GM21360 (cell line): ENCODE measurements around the gene TCEAL9.
"Not testable (repeated sequence)": the region's sequence is repeated elsewhere in the genome, so short reads cannot be mapped to it uniquely, and the experiment has no call there.

ENCODE experiments used
- ATAC-seq: cut with Tn5 transposase; IDR thresholded peaks from one replicate; pipeline ENCODE4 v1.9.1; 2021; ENCODE audit warnings: mild to moderate bottlenecking, moderate library complexity; ENCODE audit not compliant: unreplicated experiment

The TCEAL9 gene, protein sequence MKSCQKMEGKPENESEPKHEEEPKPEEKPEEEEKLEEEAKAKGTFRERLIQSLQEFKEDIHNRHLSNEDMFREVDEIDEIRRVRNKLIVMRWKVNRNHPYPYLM

DNA sequence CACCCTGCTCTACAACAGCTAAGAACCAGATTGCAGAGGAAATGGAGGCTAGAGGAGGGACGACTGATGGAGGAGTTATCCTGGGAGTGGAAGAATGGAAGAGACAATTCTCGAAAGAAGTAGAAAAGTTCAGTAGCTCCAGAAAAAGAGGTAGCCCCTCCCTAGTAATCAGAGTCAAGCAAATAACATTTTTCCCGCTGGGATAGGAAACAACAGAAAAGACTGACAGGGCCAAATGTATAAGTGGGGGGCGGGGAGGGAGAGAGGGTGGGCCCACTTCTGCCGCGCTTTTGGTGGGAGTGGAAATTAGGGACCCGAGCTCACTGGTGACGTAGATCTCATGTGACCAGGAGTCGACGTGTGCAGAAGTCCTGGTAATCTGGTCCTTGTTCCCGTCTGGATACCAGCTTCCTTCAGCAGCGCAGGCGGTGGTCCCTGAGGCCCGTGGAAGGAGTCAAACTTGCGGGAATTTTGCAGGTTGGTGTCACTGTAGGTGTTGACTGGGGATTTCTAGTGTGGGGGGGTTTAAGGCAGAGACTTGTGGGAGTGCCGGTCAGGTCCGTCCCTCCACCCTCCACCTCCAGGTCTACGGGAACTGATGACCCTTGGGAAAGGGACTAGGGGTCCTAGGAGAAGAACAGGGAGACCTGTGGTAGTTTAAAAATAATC lies at the start of gene TCEAL9:
TCEAL9 (plus strand) TSS at position 377 of the 669 bp plus-strand sequence. CDS start 1,179 bp downstream, outside the sequence.
- ATAC-seq = no peak

DNA sequence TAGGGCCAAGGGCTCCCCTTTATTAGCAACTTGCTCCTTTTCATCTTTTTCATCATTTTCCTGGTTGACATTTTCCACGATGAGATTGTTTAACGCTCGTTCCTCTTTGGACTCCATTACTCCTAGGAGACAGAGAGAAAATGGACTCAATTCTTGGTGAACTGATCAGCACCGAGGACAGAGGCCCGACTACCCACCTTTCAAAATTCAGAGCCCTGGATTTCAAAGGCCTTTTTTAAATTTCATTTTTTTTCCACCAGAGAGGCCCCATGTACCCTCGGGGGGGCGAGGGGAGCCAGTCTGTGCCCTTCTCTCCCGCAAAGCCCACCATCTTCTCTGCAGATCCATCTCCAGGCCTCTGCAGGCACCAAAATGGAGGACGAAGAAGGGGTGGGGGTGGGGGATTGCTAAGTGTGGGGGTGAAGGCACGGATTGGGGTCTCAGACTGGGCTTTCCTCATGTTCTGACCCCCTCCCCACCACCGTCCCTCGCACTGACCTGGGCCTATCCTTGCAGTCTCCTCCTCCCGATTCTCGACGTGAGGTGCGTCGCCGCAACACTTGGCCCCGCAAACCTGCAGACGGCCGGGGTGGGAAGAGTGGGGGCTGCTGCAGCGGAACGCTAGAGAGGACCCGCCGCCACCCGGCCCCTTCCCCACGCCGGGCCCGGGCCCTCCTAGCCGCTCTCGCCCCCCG lies 46.3 kb upstream of the TCEAL9 start:
- no peak for ATAC-seq

DNA sequence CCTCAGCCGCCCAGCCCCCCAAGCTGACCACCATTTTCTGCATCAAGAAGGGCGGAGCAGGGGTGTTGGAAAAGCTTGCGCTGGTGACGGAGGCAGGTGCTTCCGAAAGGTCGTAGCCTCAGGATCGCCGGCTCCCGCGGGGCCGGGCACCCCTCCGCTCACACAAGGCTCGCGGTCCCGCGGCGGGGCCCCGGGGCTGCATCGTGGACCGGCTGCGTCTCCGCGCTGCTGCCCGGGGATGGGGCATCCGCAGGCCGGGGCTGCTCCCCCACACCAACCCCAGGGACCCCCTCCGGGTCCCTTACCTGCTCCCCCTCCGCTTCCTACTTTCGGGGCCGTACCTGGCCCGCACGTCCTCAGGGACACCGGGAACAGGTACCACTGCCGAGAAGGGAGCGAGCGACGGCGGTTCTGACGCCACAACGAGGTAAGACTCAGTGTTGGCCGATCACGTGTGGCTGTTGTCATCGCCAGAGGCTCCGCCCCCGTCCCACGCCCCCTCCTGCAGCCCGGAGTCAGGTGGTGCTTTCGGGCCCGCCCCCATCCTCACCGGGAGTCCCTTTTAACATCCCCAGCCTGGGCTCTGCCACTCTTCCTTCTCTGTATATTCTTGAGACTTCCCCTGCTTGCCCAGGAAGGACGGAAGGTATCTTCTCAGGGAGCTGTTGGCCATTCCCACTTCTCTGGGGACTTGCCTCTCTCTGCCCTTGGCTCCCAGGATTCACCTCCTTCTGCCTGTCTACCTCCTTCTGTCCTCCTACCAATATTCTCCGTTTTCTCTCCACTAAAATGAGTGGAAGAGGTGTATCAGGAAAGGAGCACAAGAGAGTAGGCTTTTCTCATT lies 45.5 kb upstream of the TCEAL9 start, which contains the start of gene BEX2:
BEX2 (minus strand) TSS at position 436 of the 844 bp plus-strand sequence. CDS start 1,014 bp downstream, outside the sequence.
- ATAC-seq = peak; percentile 97

DNA sequence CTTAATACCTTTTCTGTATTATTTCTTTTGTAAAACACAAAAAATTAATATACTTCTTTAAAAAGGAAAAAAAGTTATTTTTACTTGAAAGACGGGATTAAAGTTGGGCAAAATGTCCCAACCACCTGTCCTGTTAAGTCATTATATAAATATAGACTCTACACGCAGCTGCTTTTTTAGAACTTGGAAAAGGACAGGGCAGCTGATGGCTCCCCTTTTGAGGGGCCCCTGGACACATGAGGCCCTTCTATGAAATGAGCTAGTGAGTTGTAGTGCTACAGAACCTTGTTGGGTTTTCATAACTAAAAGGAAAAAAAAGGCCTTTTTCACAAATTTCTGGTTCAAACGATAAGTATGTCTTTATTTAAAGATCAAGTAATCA lies 44.9 kb upstream of the TCEAL9 start:
- ATAC-seq = no peak

DNA sequence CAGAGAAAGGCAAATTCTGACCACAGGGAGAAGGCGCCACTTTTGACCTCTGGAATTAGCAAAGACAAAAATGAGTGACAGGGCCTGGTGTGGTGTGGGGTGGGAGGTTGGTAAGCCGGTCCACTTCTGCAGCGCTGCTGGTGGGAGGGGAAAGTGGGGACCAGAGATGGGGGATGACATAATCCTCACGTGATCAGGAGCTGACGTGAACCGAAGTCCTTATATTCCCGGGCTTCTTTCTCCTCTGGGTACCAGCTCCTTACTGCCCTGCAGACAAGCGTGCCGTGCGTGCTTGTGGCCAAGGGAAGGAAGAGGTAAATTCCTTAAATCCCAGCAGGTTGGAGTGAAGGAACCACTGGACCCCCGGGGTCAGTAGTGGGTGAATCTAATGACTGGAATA lies 26.3 kb upstream of the TCEAL9 start, which contains the start of gene TCEAL7:
TCEAL7 (plus strand) TSS at position 249 of the 400 bp plus-strand sequence. CDS start 1,165 bp downstream, outside the sequence.
- no peak for ATAC-seq

DNA sequence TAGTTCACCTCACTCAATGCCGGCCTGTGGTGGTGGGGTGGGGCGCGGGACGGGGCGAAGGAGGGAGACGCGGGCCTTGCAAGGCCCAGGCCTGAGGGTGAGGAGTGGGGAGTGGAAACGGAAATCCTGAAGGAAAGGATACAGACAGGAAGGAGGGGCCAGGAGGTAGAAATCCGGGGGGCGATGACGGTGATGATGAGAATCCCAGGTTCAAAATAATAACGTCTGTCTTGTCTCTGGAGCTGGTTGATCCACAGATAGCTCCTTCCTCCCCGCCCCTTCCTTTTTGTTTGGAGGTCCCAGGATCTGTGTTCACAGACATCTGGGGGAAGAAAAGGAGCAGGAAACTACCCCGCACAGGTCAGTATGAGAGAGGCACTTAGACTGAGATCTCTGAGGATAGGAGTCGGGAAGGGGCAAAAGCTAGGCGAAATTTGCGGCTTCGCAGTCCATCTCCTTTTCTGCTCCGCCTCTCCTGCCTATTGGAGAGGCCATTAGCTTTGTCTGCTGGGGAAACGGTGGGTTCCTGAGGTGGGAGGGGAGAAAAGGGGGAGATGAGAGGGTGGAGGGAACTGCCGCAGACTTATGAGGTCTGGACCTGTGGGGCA lies 25.5 kb upstream of the TCEAL9 start:
- no peak for ATAC-seq

DNA sequence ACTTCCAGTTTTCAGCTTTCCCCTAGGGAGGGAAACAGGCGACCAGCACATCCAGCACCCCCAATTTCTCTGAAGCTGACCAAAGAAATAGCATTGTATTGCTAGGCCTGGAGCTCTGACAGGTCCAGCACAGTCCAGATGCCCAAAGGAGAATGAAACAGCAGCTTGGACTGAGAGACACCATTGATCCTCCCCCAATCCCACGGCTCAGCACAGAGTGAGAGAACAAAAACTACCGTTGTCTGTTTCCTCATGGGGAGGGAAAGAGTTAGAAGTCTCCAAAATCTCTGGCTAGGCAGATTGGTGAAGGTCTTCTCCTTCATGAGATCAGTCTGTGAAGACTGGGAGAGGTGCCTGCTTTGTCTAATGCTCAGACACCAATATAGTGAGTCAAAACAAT lies 17.6 kb upstream of the TCEAL9 start:
- no peak for ATAC-seq

DNA sequence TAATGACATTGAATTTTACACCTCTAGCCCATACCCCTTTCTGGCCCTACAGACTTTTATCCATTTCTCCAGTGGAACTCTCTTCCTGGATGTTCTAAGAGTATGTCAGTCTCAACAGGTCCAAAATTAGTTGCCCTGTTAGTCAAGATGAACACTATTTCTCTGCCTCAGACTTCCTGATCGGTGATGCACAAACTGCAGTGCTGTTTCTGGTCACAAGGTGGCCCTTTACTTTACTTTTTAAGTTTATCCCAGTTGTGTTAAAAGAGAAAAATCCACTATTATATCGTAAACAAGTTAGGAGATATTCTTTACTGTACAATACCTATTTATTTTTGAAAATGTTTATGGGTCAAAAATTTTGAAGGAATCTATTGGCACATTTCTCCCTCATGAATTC lies 13.2 kb upstream of the TCEAL9 start:
- no peak for ATAC-seq

DNA sequence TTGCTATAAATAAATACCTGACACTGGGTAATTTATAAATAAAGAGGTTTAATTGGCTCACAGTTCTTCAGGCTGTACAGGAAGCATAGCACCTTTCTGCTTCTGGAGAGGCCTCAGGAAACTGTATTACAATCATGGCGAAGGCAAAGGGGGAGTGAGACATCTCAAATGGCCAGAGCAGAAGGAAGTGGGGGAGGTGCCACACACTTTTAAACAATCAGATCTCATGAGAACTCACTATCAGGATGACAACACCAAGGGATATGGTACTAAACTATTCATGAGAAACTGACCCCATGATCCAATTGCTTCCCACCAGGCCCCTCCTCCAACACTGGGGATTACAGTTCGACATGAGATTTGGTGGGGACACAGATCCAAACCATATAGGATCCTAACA lies 11.7 kb upstream of the TCEAL9 start:
- no peak for ATAC-seq

DNA sequence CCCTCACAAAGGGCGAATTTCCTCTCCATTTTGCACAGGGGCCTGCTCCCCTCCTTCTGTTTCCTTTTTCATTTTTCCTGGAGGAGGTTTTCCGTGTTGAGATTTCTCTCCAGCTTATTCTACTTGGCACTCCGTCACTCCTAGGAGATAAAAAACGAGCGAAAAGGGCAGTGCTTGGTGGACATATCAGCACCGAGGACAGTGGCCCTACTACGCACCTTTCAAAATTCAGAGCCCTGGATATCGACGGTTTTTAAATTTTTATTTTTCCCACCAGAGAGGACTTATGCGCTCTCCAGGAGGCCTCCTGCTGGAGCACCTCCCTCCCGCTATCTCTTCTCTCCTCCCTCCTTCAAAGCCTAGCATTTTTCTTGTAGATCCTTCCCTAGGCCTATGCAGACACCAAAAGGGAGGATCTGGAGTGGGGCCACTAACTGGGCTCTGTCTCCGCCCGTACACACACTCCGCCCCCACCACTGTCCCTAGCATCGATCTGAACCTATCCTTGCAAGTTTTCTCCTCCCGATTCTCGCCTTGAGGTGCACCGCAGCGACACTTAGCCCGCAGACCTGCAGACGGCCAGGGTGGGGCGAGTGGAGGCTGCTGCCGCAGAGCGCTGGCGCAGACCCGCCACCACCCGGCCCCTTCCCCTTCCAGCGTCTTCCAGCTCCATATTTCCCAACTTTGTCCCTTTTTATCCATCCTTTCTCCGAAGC lies 8.5 kb upstream of the TCEAL9 start:
- no peak for ATAC-seq

DNA sequence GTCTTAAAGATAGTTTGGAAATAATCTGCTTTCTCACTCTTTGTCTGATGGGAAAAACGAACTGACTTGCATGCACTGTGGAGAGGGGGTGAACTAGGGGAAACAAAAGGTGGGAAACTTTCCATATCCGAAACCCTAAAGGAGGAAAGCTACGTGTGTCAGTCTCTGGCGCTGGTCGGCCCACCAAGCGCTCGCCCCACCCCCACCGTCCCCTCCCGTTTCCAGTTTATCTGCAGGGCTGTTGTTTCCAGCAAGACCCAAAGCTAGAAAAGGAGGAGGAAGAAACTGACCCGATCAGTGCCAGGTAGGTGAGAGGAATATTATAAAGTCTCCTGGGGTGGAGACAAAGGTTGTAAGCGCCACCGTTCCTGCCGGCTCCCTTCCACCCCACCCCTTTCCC lies 552 bp downstream of the TCEAL9 start:
- ATAC-seq = no peak

DNA sequence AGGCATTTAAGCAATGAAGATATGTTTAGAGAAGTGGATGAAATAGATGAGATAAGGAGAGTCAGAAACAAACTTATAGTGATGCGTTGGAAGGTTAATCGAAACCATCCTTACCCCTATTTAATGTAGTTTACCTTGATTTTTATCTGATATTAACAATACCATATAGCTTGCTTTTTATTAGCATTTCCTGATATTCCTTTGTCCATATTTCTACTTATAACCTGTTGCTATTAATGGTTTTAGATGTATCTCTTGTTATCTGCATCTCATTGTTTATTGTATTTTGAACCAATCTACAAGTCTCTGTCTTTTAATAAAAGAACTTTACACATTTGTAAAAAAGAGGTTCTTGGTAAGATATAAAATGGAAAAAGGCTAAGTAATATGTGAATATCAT lies 1.6 kb downstream of the TCEAL9 start:
- no peak for ATAC-seq

DNA sequence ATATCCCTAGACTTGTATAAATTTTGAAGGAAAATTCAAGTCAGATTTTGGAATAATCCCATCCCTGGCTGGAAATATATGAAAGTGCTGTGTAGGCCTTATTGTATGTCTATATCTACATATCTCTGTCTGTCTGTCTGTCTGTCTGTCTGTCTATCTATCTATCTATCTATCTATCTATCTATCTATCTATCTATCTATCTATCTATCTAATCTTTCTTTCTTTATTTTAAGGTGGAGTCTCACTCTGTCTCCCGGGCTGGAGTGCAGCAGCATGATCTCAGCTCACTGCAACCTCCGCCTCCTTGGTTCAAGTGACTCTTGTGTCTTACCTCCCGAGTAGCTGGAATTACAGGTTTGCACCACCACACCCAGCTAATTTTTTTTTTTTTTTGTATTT lies 3.3 kb downstream of the TCEAL9 start:
- ATAC-seq = not testable (repeated sequence)

DNA sequence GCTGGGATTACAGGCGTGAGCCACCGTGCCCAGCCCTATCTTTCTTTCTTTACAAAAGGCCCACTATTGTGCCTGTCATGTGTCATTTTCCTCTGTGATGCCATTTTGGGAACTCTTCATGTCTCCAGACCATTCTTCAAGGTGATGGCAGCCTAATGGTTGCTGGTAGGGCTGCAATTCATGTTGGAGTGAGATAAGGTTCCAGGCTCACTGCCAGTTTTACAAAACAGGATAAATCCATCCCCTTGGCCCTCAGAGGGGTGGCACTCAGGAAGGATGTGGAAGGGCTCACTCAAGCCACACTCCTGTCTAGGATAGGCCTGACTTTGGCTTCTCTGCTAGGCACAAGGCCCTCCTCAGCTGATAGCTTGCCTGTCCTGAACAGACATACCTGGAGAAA lies 3.8 kb downstream of the TCEAL9 start:
- no peak for ATAC-seq

DNA sequence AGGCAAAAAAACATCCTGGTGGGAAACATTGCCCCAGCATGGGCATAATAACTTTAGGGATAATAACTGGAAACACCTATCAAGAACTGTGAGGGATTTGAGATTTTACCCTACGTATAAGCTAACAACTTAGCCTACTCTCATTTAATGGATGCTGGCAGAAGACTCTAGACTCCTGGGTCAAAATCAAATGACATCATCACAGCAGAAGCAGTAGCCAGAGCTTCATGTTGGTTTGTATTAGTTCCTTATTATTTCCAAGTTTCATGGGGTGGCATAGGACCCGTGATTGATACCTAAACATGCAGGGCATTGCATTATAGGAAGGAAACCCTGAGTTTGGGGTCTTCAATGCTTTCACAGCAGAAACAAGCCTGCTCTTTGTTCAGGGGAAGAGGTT lies 4.6 kb downstream of the TCEAL9 start:
- no peak for ATAC-seq

DNA sequence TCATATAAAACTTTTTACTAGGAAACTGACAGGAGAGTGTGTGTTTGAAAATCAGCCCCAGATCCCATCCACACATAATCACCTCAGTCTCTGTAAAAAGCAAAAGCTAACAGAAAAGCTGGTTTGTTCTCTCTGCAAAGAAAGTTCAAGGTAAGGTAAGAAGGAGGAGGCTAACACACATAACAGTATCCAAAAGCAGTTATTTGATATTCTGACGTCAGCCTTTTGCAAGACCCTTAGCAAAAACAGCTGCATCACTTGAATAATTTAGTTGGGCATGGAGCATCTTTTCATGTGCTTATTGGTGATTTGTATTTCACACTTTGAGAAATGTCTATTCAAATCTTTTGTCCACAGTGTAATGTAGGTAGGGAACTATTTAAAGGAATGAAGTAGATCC lies 5.5 kb downstream of the TCEAL9 start:
- no peak for ATAC-seq

DNA sequence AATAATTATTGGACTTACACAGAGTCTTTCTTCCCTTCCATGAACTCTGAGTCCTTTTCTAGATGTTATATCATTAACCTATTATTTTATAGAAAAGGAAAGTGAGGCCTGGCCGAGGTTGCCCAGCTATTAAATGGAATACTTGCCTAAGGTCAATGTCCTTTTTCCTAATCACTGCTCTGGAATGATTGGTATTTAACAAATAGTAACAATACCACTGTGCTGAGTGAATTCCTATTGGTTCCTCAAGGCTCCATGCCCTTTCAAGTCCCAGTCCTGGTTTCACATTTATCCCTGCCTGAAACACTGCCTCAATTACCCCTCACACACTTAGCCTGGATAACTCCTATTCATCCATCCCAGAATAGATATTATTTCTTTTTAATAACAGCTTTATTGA lies 6.2 kb downstream of the TCEAL9 start:
- no peak for ATAC-seq

DNA sequence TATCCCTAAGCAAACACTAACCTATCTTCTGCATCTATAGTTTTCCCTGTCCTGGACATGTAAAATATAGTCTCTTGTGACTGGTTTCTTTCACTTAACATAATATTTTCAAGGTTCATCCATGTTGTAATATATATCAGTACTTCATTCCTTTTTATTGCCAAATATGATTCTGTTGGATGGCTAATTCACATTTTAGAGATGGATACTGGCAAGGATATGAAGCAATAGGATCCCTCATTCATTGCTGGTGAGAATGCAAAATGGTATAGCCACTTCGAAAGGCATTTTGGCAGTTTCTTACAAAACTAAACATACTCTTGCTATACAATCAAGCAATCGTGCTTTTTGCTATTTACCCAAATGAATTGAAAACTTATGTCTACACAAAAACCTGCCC lies 6.7 kb downstream of the TCEAL9 start:
- no peak for ATAC-seq

DNA sequence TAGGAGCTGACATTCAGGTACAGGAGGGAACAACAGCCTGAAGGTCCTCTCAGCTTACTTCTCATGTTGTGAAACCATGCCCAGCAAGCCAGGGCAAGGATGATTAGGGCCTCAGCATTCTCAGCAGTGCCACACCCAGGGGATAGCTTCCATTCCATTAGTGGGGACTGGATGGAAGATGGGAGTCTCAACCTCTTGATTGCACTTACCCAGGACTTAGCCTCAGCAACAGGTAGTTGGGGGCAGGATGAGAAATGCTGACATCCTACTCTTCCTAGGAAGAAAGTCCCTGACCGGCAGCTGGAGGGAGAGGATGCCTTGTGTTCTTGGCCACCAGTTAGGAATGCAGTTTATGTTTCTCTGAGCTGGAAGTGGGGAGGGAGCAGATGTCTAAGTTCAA lies 11.2 kb downstream of the TCEAL9 start:
- ATAC-seq = no peak

DNA sequence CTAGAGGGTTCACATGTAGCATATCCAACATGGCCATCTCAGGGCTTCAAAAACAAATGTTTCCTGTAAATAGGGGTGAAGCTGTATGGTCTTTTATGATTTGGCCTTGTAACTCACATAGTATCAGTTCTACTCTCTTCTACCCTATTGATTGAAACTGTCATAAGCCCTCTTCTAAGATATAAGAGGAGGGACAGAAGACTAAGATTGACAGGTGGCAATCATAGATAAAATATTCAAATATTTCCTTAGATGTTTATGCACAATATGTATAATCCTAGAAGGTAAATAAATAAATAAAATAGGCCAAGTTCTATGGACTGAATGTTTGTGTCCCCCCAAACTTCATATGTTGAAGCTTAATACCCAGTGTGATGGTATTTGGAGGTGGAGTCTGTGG lies 13.2 kb downstream of the TCEAL9 start:
- no peak for ATAC-seq
